GM12878 (cell line): Measurements from ENCODE around the gene LYPLAL1.

Source experiments
- BMI1 ChIP-seq: fragments of 450-650 bp; IDR thresholded peaks from 2 replicates; pipeline ENCODE4 v1.6.1; 2016; ENCODE audit warnings: mild to moderate bottlenecking, moderate library complexity, borderline replicate concordance
- CTCF ChIP-seq, 3 experiments: IDR thresholded peaks in 2 of 3; conservative IDR thresholded peaks in 1 of 3; 2 replicates each; pipeline ENCODE4 v1.5.1; 2011; ENCODE audit warnings: low read depth in 3 of 3, low read length in 3 of 3, mild to moderate bottlenecking in 3 of 3, control low read depth in 2 of 3, moderate library complexity in 2 of 3, inconsistent platforms in 1 of 3, mixed read lengths in 1 of 3; ENCODE audit not compliant: control insufficient read depth in 2 of 3, insufficient read depth in 1 of 3; ENCODE audit errors: extremely low read depth in 1 of 3
- ELK1 ChIP-seq: IDR thresholded peaks from 2 replicates; pipeline ENCODE4 v1.6.1; 2012; ENCODE audit warnings: low read depth, low read length, improper control_type of control experiment
- HCFC1 ChIP-seq: fragments of 150-350 bp; IDR thresholded peaks from 2 replicates; pipeline ENCODE4 v1.6.1; 2014; ENCODE audit warnings: low read length
- IRF5 ChIP-seq: fragments of 450-650 bp; IDR thresholded peaks from 2 replicates; pipeline ENCODE4 v1.6.1; 2017; ENCODE audit warnings: borderline replicate concordance
- MAX ChIP-seq: IDR thresholded peaks from 2 replicates; pipeline ENCODE4 v1.6.1; 2012; ENCODE audit warnings: low read depth, low read length, improper control_type of control experiment
- NFXL1 ChIP-seq: fragments of 450-650 bp; IDR thresholded peaks from 2 replicates; pipeline ENCODE4 v1.6.1; 2017; ENCODE audit warnings: antibody characterized with exemption, mild to moderate bottlenecking, borderline replicate concordance
- POLR2A ChIP-seq: IDR thresholded peaks from 2 replicates; pipeline ENCODE4 v1.6.1; 2011; ENCODE audit warnings: low read depth, mild to moderate bottlenecking, low read length
- RAD21 ChIP-seq: IDR thresholded peaks from 2 replicates; pipeline ENCODE4 v1.6.1; 2011; ENCODE audit warnings: mild to moderate bottlenecking, low read depth, low read length, moderate library complexity; ENCODE audit not compliant: insufficient read depth
- RCOR1 ChIP-seq: conservative IDR thresholded peaks from 2 replicates; pipeline ENCODE4 v1.6.1; 2012; ENCODE audit warnings: low read depth, low read length, improper control_type of control experiment
- TAF1 ChIP-seq: IDR thresholded peaks from 2 replicates; pipeline ENCODE4 v1.6.1; 2011; ENCODE audit warnings: mild to moderate bottlenecking, low read depth, low read length, borderline replicate concordance
- USF2 ChIP-seq: IDR thresholded peaks from 2 replicates; pipeline ENCODE4 v1.6.1; 2011; ENCODE audit warnings: low read depth, low read length, improper control_type of control experiment, borderline replicate concordance

- TF ChIP-seq NFXL1 (no peak), RAD21 (no peak), POLR2A (no peak), RCOR1 (no peak), USF2 (no peak), CTCF (IDR thresholded peaks at IDR 0.05 in 2 of 3, conservative IDR thresholded peaks at IDR 0.05 in 1 of 3; ENCODE audit: control insufficient read depth in 2 of 3, extremely low read depth in 1 of 3, insufficient read depth in 1 of 3, low read depth in 3 of 3, low read length in 3 of 3) (no peak), BMI1 (no peak), HCFC1 (no peak), ELK1 (no peak), IRF5 (no peak), TAF1 (no peak), MAX (no peak)
These were observed 43.2 kb upstream of the LYPLAL1 start for GRCh38 chr1:219130366-219130935.
